ENCODE results near the gene MEX3D.

MEX3D gene

GRCh38 chr19:1606138-1606651 is 38.1 kb upstream of the MEX3D start:
- TF ChIP-seq ZFX (IDR thresholded peaks at IDR 0.05; ENCODE audit: borderline replicate concordance) (no peak), CTCF (IDR thresholded peaks at IDR 0.05) (peak; percentile 29)
- peak overlapping the region; percentile 92 for H3K27ac ChIP-seq

GRCh38 chr19:1605236-1606137 is 37.4 kb upstream of the MEX3D start, which contains the start of gene UQCR11:
TSS of gene UQCR11 (minus strand) at chr19:1605462. CDS start at chr19:1605409, 53 bp downstream.
- peak; percentile 60 for TF ChIP-seq CTCF (IDR thresholded peaks at IDR 0.05)
- TF ChIP-seq ZFX (IDR thresholded peaks at IDR 0.05; ENCODE audit: borderline replicate concordance): no peak
- peak within 1 kb of the TSS; percentile 92 for H3K27ac ChIP-seq

GRCh38 chr19:1602091-1602707 is 34.1 kb upstream of the MEX3D start:
- no peak overlapping the region for H3K27ac ChIP-seq
- TF ChIP-seq ZFX (IDR thresholded peaks at IDR 0.05; ENCODE audit: borderline replicate concordance): no peak
- TF ChIP-seq CTCF (IDR thresholded peaks at IDR 0.05): 0 out of 2 replicates have a peak, but pooled peaks have one; percentile 13

GRCh38 chr19:1601613-1602064 is 33.5 kb upstream of the MEX3D start:
- TF ChIP-seq CTCF (IDR thresholded peaks at IDR 0.05): peak; percentile 22; the same call in 1 of the 2 replicates
- no peak for TF ChIP-seq ZFX (IDR thresholded peaks at IDR 0.05; ENCODE audit: borderline replicate concordance)
- no peak overlapping the region for H3K27ac ChIP-seq

- H3K27ac ChIP-seq: no peak overlapping the region
Observed at GRCh38 chr19:1599460-1599846, 31.3 kb upstream of the MEX3D start.

GRCh38 chr19:1598777-1599459 is 30.8 kb upstream of the MEX3D start:
- TF ChIP-seq ZFX (IDR thresholded peaks at IDR 0.05; ENCODE audit: borderline replicate concordance): no peak
- TF ChIP-seq CTCF (IDR thresholded peaks at IDR 0.05): no peak
- H3K27ac ChIP-seq: no peak overlapping the region

More at GRCh38 chr19:1599460-1599846, 31.3 kb upstream of the MEX3D start:
- TF ChIP-seq ZFX (IDR thresholded peaks at IDR 0.05; ENCODE audit: borderline replicate concordance) (no peak), CTCF (IDR thresholded peaks at IDR 0.05) (no peak)
